ENCODE results near the gene CIT. TPM values are rescaled to one million over a fixed set of nuclear protein-coding genes. Genes with fewer than 3 reads are reported as not detected.
"Not testable (repeated sequence)": the region's sequence is repeated elsewhere in the genome, so short reads cannot be mapped to it uniquely, and the experiment has no call there.

Gene CIT
- total RNA-seq, 1 donor from 2014 or later: 1.1 TPM

- DNase-seq (ENCODE audit: missing footprints) (no peak), ATAC-seq (no peak)
- intact Hi-C loops (cut with DNase I): no loop called here
Observed at GRCh38 chr12:119715268-119715620, 161.9 kb downstream of the CIT start.

- no peak for ATAC-seq
- intact Hi-C loops (cut with DNase I): no loop called here
- no peak for DNase-seq (ENCODE audit: missing footprints)
Observed at GRCh38 chr12:119714614-119715267, 162.4 kb downstream of the CIT start.

GRCh38 chr12:119713551-119714031 is 163.5 kb downstream of the CIT start:
- intact Hi-C loops (cut with DNase I): no loop called here
- DNase-seq (ENCODE audit: missing footprints) (no peak), ATAC-seq (no peak)

GRCh38 chr12:119712721-119713120 is 164.4 kb downstream of the CIT start:
- intact Hi-C loops (cut with DNase I): no loop called here
- DNase-seq (ENCODE audit: missing footprints) (no peak), ATAC-seq (no peak)

- DNase-seq (ENCODE audit: missing footprints) (no peak), ATAC-seq (no peak)
- intact Hi-C loops (cut with DNase I): no loop called here
Observed at GRCh38 chr12:119711693-119712092, 165.4 kb downstream of the CIT start.

- DNase-seq (ENCODE audit: missing footprints) (no peak), ATAC-seq (no peak)
- intact Hi-C loops (cut with DNase I): no loop called here
Observed at GRCh38 chr12:119710965-119711551, 166.1 kb downstream of the CIT start.

- intact Hi-C loops (cut with DNase I): no loop called here
- DNase-seq (ENCODE audit: missing footprints) (no peak), ATAC-seq (no peak)
Observed at GRCh38 chr12:119710374-119710964, 166.7 kb downstream of the CIT start.

- DNase-seq (ENCODE audit: missing footprints); ATAC-seq; intact Hi-C loops (cut with DNase I): not testable (repeated sequence)
Observed at GRCh38 chr12:119706427-119706826, 170.7 kb downstream of the CIT start.

- DNase-seq (ENCODE audit: missing footprints): no peak
- intact Hi-C loops (cut with DNase I): no loop called here
- no peak for ATAC-seq
Observed at GRCh38 chr12:119705182-119705581, 171.9 kb downstream of the CIT start.

GRCh38 chr12:119704065-119704747 is 172.9 kb downstream of the CIT start:
- ATAC-seq (peak; percentile 67), DNase-seq (ENCODE audit: missing footprints) (no peak)
- intact Hi-C loops (cut with DNase I): no loop called here

GRCh38 chr12:119700078-119700477 is 177.0 kb downstream of the CIT start:
- intact Hi-C loops (cut with DNase I): no loop called here
- ATAC-seq (no peak), DNase-seq (ENCODE audit: missing footprints) (no peak)

- intact Hi-C loops (cut with DNase I): no loop called here
- ATAC-seq (no peak), DNase-seq (ENCODE audit: missing footprints) (no peak)
Observed at GRCh38 chr12:119699199-119699760, 177.8 kb downstream of the CIT start.

GRCh38 chr12:119696943-119697342 is 180.2 kb downstream of the CIT start:
- no peak for DNase-seq (ENCODE audit: missing footprints)
- intact Hi-C loops (cut with DNase I): no loop called here
- no peak for ATAC-seq

- intact Hi-C loops (cut with DNase I): no loop called here
- no peak for DNase-seq (ENCODE audit: missing footprints)
Observed at GRCh38 chr12:119695034-119695433, 182.1 kb downstream of the CIT start.

GRCh38 chr12:119694111-119694510 is 183.0 kb downstream of the CIT start:
- DNase-seq (ENCODE audit: missing footprints): no peak
- intact Hi-C loops (cut with DNase I): no loop called here

More at GRCh38 chr12:119695034-119695433, 182.1 kb downstream of the CIT start:
- no peak for ATAC-seq

GRCh38 chr12:119693511-119693910 is 183.6 kb downstream of the CIT start:
- ATAC-seq: no peak

More at GRCh38 chr12:119694111-119694510, 183.0 kb downstream of the CIT start:
- no peak for ATAC-seq

GRCh38 chr12:119692997-119693396 is 184.1 kb downstream of the CIT start:
- intact Hi-C loops (cut with DNase I): no loop called here
- ATAC-seq (peak; percentile 52), DNase-seq (ENCODE audit: missing footprints) (no peak)

More at GRCh38 chr12:119693511-119693910, 183.6 kb downstream of the CIT start:
- intact Hi-C loops (cut with DNase I): no loop called here
- DNase-seq (ENCODE audit: missing footprints): no peak

- intact Hi-C loops (cut with DNase I): no loop called here
- no peak for ATAC-seq
Observed at GRCh38 chr12:119692410-119692809, 184.7 kb downstream of the CIT start.

GRCh38 chr12:119691202-119691810 is 185.8 kb downstream of the CIT start:
- intact Hi-C loops (cut with DNase I): no loop called here
- DNase-seq (ENCODE audit: missing footprints) (no peak), ATAC-seq (no peak)

More at GRCh38 chr12:119692410-119692809, 184.7 kb downstream of the CIT start:
- DNase-seq (ENCODE audit: missing footprints): no peak
